Motor neuron (in vitro differentiated cells): ENCODE results near the gene TAX1BP1. TPM values are rescaled to one million over a fixed set of nuclear protein-coding genes. Genes with fewer than 3 reads are reported as not detected.

Experiments
- ATAC-seq, 8 experiments: fragments of 200-7000 bp; cut with Tn5 transposase; replicated peaks in 6 of 8; 2 replicates each; pipeline ENCODE4 v1.8.0; 2021; ENCODE audit warnings: mild to moderate bottlenecking in 8 of 8, moderate library complexity in 8 of 8
- H3K27ac ChIP-seq, 2 donors: fragments of 250-450 bp; sonication (Bioruptor Pico); 2 replicates each; pipeline ENCODE4 v1.9.0; 2021; ENCODE audit warnings: antibody characterized with exemption in 2 of 2, mild to moderate bottlenecking in 2 of 2, moderate library complexity in 1 of 2
- H3K4me1 ChIP-seq, 2 donors: fragments of 250-450 bp; sonication (Bioruptor Pico); replicated peaks in 1 of 2; 2 replicates each; pipeline ENCODE4 v1.6.1; 2021; ENCODE audit warnings: antibody characterized with exemption in 2 of 2, mild to moderate bottlenecking in 2 of 2, moderate library complexity in 1 of 2
- H3K4me3 ChIP-seq, 5 donors: fragments of 250-450 bp; sonication (Bioruptor Pico); 2 replicates each; pipeline ENCODE4 v1.9.0; 2021; ENCODE audit warnings: antibody characterized with exemption in 5 of 5, mild to moderate bottlenecking in 5 of 5, moderate library complexity in 4 of 5
- WGBS, 10 experiments: fragments of 450-650 bp; shearing (Covaris generic); methylation state at CpG; one replicate each; pipeline ENCODE4 v1.0.0; 2022; 5-methylcytosine and 5-hydroxymethylcytosine counted together
- in situ Hi-C, 9 experiments: fragments of 400-800 bp; cut with MboI; loops; one replicate each; pipeline ENCODE4 v1.15.0; 2021; ENCODE audit warnings: low sequenced_read_pairs in 9 of 9, low pct_unique_long_range_greater_than_20kb in 2 of 9; ENCODE audit not compliant: unreplicated experiment in 9 of 9
- total RNA-seq, 8 experiments: library from RNA; unstranded; fragments of 300-600 nt; gene quantifications; 2 replicates each; pipeline versions ENCODE4 v1.2.3 to v1.2.4, GENCODE V29; 2022

Gene TAX1BP1
- total RNA-seq, 8 experiments from 2014 or later: 77.4 to 132 (median 92.1) TPM

DNA sequence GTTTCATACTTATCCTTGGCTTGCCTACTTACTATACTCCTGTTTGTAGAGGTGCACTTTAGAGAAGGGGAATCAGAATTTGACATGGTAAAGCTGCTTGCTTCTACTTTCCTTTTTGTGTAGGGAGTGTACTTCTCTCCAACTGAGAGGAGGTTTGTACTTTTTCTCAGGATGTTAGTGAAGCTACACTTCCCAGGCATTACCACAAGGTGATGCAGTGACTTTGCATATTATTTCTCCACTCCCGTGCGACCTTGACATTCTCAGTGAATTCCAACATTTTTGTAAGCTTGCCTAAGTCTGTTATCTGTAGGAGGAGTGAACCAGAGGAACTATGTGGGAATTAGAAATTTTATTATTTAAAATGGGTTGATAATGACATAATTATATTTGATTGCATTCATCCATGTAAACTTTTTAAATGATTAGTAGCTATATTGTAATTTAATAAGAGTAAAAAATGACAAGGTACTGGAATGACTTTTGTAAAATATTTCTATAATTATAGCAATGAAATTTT, 5.2 kb downstream of the TAX1BP1 start:
- H3K4me1 ChIP-seq: peaks cover 4 to 6% of the 10 kb centered on the region in 2 donors
- H3K4me3 ChIP-seq: no peak overlapping the region
- WGBS, 10 experiments: 0 to 42% (median 7%) methylated on average over 2 of the region's 2 CpGs; no CpG with 5 or more reads in 2 of the 10 experiments
- no peak overlapping the region for H3K27ac ChIP-seq
- peak in 5 of 8 experiments; percentile 21 to 47 (median 32) for ATAC-seq
- in situ Hi-C loops: no loop called here

DNA sequence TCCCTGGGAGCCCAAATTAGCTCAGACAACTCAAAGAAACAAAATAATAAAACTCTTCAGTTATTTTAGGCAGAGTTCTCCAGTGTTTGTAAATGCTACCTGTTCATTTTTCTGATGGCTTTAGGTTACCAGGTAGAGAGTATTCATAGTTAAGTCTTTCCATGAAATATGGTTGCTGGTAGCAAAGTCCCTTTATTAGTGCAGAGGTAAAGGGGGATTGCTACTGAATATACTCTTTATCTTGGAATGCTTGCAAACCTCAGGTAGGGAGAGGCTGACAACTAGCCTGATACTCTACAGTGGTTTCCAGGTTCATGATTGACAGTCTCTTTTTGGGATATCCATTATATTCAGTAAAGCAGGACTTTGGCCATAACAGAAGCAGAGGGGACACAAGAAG, 6.5 kb downstream of the TAX1BP1 start:
- Histone ChIP-seq H3K4me1 (peaks cover 1 to 4% of the 10 kb centered on the region in 2 donors), H3K27ac (no peak overlapping the region), H3K4me3 (no peak overlapping the region)
- no peak for ATAC-seq
- in situ Hi-C loops: no loop called here

DNA sequence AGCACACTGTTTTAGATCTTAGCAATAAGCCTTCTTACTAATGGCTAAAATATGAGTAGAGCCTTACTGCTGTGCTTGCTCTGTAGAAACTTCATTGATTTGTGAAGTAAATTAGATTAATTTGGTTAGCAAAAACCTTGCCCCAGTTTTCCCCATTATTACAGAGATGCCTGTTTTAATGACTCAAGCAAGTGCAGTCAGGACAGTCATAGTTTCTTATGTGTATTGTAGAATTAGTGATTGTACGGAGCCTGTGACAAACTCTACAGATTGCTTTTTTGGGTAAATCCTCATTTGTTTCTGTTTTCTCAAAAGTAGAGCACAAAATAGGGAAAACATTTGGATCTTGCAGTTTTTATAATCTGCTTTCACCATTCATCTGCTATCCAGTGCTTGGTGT, 7.0 kb downstream of the TAX1BP1 start:
- Histone ChIP-seq H3K4me3 (no peak overlapping the region), H3K27ac (no peak overlapping the region), H3K4me1 (peaks cover 0 to 4% of the 10 kb centered on the region in 2 donors)
- ATAC-seq: no peak
- WGBS, 10 experiments: 8 to 100% (median 80%) methylated on average over 1 of the region's 1 CpG; no CpG with 5 or more reads in 3 of the 10 experiments
- in situ Hi-C loops: no loop called here

DNA sequence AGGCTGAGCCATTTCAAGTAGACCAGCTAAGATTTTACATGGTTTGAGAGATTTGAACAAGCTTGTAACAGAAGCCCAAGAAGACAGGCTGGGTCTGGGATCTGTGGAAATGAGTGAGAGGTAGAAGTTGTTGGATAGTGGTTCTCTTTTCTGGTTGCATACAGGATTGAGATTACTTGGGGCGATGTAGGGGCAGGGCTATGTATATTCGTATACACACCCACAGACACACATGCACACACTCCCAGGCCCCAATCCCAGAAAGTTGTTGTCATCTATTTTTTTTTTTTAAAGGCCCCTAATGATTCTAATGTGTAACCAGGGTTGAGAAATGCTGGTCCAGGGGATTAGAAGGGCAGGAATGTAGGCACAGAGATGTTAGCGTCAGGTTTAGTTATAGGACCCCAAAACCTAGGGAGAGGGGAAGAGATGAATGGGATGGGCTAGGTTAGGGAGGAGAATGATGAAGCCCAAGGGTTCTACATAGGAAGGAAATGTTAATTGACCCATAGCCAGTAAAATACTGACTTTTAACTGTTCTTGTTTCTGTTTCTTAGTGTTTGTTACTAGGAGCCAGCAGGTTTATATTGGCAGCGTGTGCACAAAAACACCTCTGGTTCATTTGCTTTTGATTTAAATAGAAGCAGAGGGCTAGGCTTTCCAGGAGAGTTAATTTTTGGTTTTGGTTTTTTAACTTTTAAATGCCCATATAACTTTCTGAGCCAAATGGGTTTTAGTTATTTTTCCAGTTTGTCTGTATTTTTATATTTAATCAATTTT, 7.8 kb downstream of the TAX1BP1 start:
- 0 to 100% (median 87%) methylated on average over 1 to 4 of the region's 4 CpGs; no CpG with 5 or more reads in 2 of the 10 experiments for WGBS, 10 experiments
- in situ Hi-C loops: no loop called here

DNA sequence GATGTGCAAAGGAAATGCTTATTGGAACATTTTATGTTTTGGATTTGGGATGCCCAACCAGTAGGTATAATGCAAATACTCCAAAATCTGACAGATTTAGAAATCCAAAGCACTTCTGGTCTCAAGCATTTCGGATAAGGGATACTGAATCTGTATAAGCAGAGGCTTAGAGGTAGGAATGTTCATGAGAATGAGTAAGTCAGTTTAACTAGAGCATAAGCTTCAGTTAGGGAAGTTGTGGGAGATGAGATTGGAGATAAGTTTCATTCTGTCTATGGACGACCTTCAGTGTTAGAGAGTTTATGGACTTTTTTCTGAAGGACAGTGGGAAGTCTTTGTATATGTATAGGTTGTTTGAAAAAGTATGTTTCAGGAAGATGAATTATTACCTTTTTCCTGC, 10.4 kb downstream of the TAX1BP1 start:
- no peak overlapping the region for H3K4me3 ChIP-seq
- H3K27ac ChIP-seq: no peak overlapping the region
- 75 to 100% (median 89%) methylated on average over 1 to 2 of the region's 2 CpGs; no CpG with 5 or more reads in 2 of the 10 experiments for WGBS, 10 experiments
- no peak for ATAC-seq
- in situ Hi-C loops: no loop called here
- H3K4me1 ChIP-seq: no peaks in the 10 kb centered on the region

More for the DNA sequence above, 7.8 kb downstream of the TAX1BP1 start:
- no peak overlapping the region for H3K4me3 ChIP-seq
- H3K4me1 ChIP-seq: peaks cover 0 to 4% of the 10 kb centered on the region in 2 donors
- H3K27ac ChIP-seq: no peak overlapping the region
- ATAC-seq: peak in 3 of 8 experiments; percentile 61 to 86 (median 63)

DNA sequence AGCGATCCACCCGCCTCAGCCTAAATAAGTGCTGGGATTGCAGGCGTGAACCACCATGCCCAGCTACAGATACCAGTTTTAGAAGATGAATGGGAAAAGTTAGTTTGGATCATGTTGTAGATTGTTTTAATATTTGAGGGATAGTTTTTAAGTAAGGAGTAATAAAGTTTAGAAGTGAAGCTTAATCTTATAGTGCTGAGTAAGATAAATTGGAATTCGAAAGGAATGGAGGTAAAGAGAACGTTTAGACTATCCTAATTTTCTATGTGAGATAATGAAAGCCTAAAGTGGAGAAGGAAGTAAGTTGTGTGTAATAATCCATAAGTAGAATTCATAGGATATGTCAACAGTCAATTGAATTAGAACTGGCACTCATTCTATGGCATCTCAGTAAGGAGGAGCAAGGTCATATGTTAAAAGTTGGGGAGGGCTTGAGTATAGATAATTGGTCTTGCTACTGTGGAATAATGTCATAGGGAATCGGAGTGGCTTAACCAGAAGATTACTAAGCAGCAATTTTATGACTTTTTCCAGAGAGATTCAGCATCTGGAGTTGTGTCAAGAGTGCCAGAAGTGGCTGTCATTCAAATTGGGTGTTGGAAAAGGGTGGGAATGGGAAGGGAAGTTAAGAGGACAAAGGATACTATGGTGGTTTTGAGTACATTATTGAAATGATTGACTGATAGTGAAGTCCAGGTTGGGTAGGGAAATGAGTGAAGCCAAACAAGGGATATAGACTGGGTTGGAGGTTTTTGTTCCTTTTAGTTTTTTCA, 12.1 kb downstream of the TAX1BP1 start:
- Histone ChIP-seq H3K4me1 (no peaks in the 10 kb centered on the region), H3K4me3 (no peak overlapping the region), H3K27ac (no peak overlapping the region)
- ATAC-seq: no peak
- 69 to 97% (median 91%) methylated on average over 1 to 6 of the region's 6 CpGs for WGBS, 10 experiments
- in situ Hi-C loops: no loop called here

DNA sequence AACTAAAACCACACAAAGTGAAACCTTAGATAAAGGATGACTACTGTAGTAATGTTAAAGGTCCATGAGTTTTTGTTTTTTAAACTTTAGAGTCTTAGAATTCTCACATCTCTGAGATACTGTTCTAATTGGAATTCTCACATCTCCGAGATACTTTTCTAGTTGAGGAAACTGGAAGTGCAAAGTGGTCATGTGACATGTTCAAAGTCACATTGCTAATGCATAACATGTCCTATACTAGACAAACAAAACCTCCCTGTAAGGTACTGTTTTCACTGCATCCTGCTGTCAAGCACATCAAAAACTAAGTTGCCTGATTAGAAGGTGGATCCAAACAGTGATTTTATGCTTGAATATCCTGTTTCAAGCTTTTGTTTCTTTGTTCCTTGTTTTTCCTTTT, 13.9 kb downstream of the TAX1BP1 start:
- H3K4me3 ChIP-seq: no peak overlapping the region
- in situ Hi-C loops: no loop called here
- WGBS, 10 experiments: 25 to 100% (median 78%) methylated on average over 1 of the region's 1 CpG; no CpG with 5 or more reads in 3 of the 10 experiments
- no peaks in the 10 kb centered on the region for H3K4me1 ChIP-seq
- H3K27ac ChIP-seq: no peak overlapping the region
- ATAC-seq: no peak

DNA sequence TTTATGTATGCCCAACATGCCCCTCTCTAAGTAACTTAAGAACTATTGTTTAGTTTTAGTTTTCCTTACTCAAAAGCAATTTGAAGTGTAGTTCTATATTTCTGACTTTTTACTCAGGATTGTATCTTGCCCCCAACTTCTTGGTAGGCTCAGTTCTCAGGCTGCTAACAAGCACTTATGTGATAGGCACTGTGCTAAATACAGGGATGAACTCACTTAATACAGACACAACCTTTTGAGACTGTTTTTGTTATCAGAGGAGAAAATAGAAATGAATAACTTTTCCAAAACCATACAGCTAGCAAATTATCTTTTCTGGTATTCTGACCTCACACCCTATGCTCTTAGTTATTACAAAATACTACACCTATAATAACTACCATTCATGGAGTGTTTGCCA, 16.3 kb downstream of the TAX1BP1 start:
- in situ Hi-C loops: no loop called here

DNA sequence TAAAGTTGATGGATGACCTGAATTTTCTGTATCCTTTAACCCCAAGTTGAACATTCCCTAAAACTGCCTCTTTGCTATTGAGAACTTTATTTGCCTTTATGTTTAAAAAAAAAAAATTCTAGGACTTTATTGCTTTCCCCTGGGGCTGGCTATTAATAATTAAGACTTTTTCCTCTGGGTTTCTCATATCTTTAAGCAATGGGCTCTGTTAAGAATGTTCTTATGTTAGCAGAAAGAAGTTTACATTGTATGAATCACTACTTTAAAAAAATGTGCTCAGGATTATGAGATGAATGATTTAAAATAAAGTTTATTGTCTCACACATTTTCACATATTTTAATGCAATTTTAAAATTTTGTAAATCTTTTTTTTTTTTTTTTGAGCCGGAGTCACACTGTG, 19.5 kb downstream of the TAX1BP1 start:
- no peak for ATAC-seq
- Histone ChIP-seq H3K4me3 (no peak overlapping the region), H3K4me1 (no peaks in the 10 kb centered on the region), H3K27ac (no peak overlapping the region)
- in situ Hi-C loops: no loop called here
- 50 to 100% (median 100%) methylated on average over 1 of the region's 1 CpG; no CpG with 5 or more reads in 3 of the 10 experiments for WGBS, 10 experiments

More for the DNA sequence above, 16.3 kb downstream of the TAX1BP1 start:
- Histone ChIP-seq H3K4me1 (no peaks in the 10 kb centered on the region), H3K27ac (no peak overlapping the region), H3K4me3 (no peak overlapping the region)
- no peak for ATAC-seq

DNA sequence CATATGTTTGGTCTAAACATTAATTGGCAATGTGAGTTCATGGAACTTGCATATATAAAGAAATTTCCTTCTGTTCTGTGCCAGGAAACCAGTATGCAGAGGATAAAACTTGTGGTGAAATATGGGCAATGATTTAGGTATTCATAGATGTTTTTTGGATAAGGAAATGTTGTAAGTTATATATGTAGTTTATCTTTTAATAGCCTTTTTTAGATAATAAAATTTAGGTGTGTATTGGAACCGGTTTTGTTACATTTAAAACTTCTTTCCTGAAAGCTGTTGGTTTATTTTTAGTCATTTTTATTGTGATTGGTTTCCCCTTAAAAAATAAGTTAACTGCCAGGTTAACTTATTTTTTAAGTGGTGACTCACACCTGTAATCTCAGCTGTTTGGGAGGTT, 22.1 kb downstream of the TAX1BP1 start:
- Histone ChIP-seq H3K4me1 (no peaks in the 10 kb centered on the region), H3K27ac (no peak overlapping the region), H3K4me3 (no peak overlapping the region)
- ATAC-seq: no peak
- in situ Hi-C loops: no loop called here
- 36 to 100% (median 77%) methylated on average over 1 of the region's 1 CpG; no CpG with 5 or more reads in 2 of the 10 experiments for WGBS, 10 experiments

DNA sequence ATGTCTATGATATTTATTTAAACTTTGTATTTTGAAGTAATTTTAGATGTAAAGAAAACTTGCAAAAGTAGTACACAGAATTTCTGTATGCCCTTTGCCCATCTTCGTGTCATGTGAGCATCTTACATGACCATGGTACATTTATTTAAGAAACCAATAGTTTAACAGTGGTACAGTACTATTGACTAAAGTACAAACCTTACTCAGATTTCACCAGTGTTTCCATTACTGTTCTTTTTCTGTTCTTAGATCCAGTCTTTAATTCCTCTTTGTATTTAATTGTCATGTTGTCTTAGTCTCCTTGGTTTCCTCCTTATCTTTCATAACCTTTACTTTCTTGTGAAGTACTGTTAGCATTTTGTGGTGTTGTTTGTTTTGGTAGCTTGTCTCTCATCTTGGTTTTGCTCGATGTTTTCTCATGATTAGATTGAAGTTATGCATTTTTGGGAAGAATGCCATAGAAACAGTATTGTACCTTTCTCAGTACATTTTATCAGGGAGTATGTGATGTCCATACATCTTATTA, 24.1 kb downstream of the TAX1BP1 start:
- no peak overlapping the region for H3K27ac ChIP-seq
- no peaks in the 10 kb centered on the region for H3K4me1 ChIP-seq
- in situ Hi-C loops: no loop called here
- no peak for ATAC-seq
- H3K4me3 ChIP-seq: no peak overlapping the region
- 58 to 100% (median 97%) methylated on average over 1 to 2 of the region's 2 CpGs for WGBS, 10 experiments

DNA sequence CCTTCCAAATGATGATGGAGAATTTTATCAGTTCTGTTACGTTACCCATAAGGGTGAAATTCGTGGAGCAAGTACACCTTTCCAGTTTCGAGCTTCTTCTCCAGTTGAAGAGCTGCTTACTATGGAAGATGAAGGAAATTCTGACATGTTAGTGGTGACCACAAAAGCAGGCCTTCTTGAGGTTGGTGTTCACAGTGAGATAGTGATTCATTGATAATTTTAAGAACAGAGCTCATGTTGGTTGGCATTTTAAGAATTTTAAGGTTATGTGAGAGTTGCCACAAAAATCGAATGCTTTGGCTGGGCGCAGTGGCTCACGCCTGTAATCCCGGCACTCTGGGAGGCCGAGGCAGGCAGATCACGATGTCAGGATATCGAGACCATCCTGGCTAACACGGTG, 25.9 kb downstream of the TAX1BP1 start:
- in situ Hi-C loops: no loop called here
- no peaks in the 10 kb centered on the region for H3K4me1 ChIP-seq
- 67 to 100% (median 96%) methylated on average over 2 to 11 of the region's 11 CpGs for WGBS, 10 experiments

DNA sequence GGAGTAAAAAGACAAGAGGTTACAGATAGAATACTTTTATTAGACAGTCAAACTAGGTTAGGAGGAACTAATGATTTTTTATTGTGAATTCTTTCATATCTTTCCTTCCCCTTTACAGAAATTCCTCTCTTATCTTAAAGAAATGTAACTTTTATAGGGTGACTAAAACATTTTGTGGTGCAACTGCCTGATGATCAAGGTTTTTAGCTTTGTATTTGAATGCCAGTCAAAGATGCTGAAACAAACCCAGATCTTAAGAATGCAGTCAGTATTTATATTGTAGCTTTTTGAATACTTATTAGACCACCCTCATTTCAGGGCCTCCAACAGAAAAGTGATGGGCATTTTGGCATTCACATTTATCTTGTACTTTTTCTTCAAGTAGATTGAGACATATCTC, 27.4 kb downstream of the TAX1BP1 start:
- Histone ChIP-seq H3K4me3 (no peak overlapping the region), H3K27ac (no peak overlapping the region), H3K4me1 (no peaks in the 10 kb centered on the region)
- ATAC-seq: no peak
- in situ Hi-C loops: no loop called here

More for the DNA sequence above, 25.9 kb downstream of the TAX1BP1 start:
- Histone ChIP-seq H3K27ac (no peak overlapping the region), H3K4me3 (no peak overlapping the region)
- no peak for ATAC-seq
